B cell (primary cell): ENCODE measurements around the gene FAM184A. TPM values are rescaled to one million over a fixed set of nuclear protein-coding genes. Genes with fewer than 3 reads are reported as not detected.
A peak's percentile ranks its signal among the peaks of the same experiment; 100 is the strongest.

ENCODE experiments used
- ATAC-seq: fragments of 200-7000 bp; cut with Tn5 transposase; one replicate; pipeline ENCODE4 v1.10.0; 2021; ENCODE audit warnings: low read depth, mild to moderate bottlenecking, moderate number of reproducible peaks, moderate library complexity
- CTCF ChIA-PET: fragments of 350-600 bp; sonication (Branson Sonifier 250); formaldehyde crosslinking; loops from one replicate; lab custom pipeline; 2021; ENCODE audit warnings: antibody characterized with exemption, inconsistent platforms; lab: Charles Lee
- POLR2A ChIA-PET: fragments of 350-600 bp; sonication (Branson Sonifier 250); formaldehyde crosslinking; loops from one replicate; lab custom pipeline; 2021; ENCODE audit warnings: antibody characterized with exemption; lab: Charles Lee
- DNase-seq: peaks from one replicate; pipeline ENCODE4 v3.0.0; 2013
- H2AFZ ChIP-seq: 2 replicates; pipeline ENCODE4 v1.6.1; 2012; ENCODE audit warnings: mild to moderate bottlenecking, low read depth, low read length; ENCODE audit not compliant: insufficient read depth, poor library complexity, severe bottlenecking
- H3K27ac ChIP-seq, 2 donors: 1 replicate in 1 of 2; 2 replicates in 1 of 2; pipeline ENCODE4 v1.5.1; 2012 to 2013; ENCODE audit warnings: low read length in 2 of 2, mild to moderate bottlenecking in 2 of 2, moderate library complexity in 1 of 2
- H3K27me3 ChIP-seq, 4 experiments: fragments of 200-600 bp in 1 of 4; sonication (generic) in 1 of 4; replicated peaks in 1 of 4; 1 replicate in 2 of 4; 2 replicates in 2 of 4; pipeline versions ENCODE4 v1.6.1 to v1.7.0; 2013 to 2016; ENCODE audit warnings: low read length in 3 of 4, mild to moderate bottlenecking in 2 of 4, mixed read lengths in 1 of 4, moderate library complexity in 1 of 4; ENCODE audit not compliant: insufficient read depth in 4 of 4, control insufficient read depth in 3 of 4; ENCODE audit errors: control extremely low read depth in 1 of 4
- H3K36me3 ChIP-seq, 2 experiments: replicated peaks in 1 of 2; 1 replicate in 1 of 2; 2 replicates in 1 of 2; pipeline versions ENCODE4 v1.6.1 to v1.7.1; 2013; ENCODE audit warnings: low read length in 1 of 2; ENCODE audit not compliant: insufficient read depth in 2 of 2, control insufficient read depth in 1 of 2; ENCODE audit errors: control extremely low read depth in 1 of 2, extremely low read depth in 1 of 2
- H3K4me1 ChIP-seq, 2 donors: fragments of 200-600 bp in 1 of 2; sonication (generic) in 1 of 2; 1 replicate in 1 of 2; 2 replicates in 1 of 2; pipeline versions ENCODE4 v1.5.1 to v1.6.1; 2013 to 2017; ENCODE audit warnings: low read length in 2 of 2; ENCODE audit not compliant: control insufficient read depth in 2 of 2, insufficient read depth in 2 of 2
- H3K4me2 ChIP-seq: replicated peaks from 2 replicates; pipeline ENCODE3; 2012; ENCODE audit warnings: mild to moderate bottlenecking, low read depth, low read length; ENCODE audit not compliant: poor library complexity, severe bottlenecking
- H3K4me3 ChIP-seq, 5 experiments: fragments of 200-600 bp in 1 of 5; sonication (generic) in 1 of 5; 1 replicate in 3 of 5; 2 replicates in 2 of 5; pipeline versions ENCODE4 v1.5.1 to v1.7.0; 2011 to 2016; ENCODE audit warnings: low read length in 4 of 5, mild to moderate bottlenecking in 4 of 5, low read depth in 2 of 5, control low read depth in 1 of 5, moderate library complexity in 1 of 5; ENCODE audit not compliant: insufficient read depth in 1 of 5; ENCODE audit errors: control extremely low read depth in 1 of 5, extremely low read depth in 1 of 5
- H3K79me2 ChIP-seq: fragments of 200-600 bp; sonication (generic); one replicate; pipeline ENCODE4 v1.6.0; 2016; ENCODE audit warnings: low read length; ENCODE audit not compliant: control insufficient read depth, insufficient read depth
- H3K9ac ChIP-seq: fragments of 200-600 bp; sonication (generic); 2 replicates; pipeline ENCODE4 v1.6.1; 2017; ENCODE audit warnings: mild to moderate bottlenecking, low read length, moderate library complexity
- H3K9me3 ChIP-seq, 3 donors: one replicate each; pipeline versions ENCODE4 v1.6.1 to v1.7.1; 2013; ENCODE audit warnings: low read length in 2 of 3; ENCODE audit not compliant: control insufficient read depth in 2 of 3, insufficient read depth in 1 of 3; ENCODE audit errors: control extremely low read depth in 1 of 3
- H4K20me1 ChIP-seq: 2 replicates; pipeline ENCODE4 v1.6.0; 2012; ENCODE audit warnings: mild to moderate bottlenecking, low read length; ENCODE audit not compliant: insufficient read depth, control insufficient read depth, poor library complexity, severe bottlenecking
- H3K27ac Mint-ChIP-seq: one replicate; pipeline ENCODE4 v1.8.0; 2021; ENCODE audit warnings: mixed read lengths
- H3K27me3 Mint-ChIP-seq: one replicate; pipeline ENCODE4 v1.8.0; 2021; ENCODE audit warnings: mixed read lengths
- H3K4me1 Mint-ChIP-seq: one replicate; pipeline ENCODE4 v1.8.0; 2021; ENCODE audit warnings: mixed read lengths
- H3K4me3 Mint-ChIP-seq: one replicate; pipeline ENCODE4 v1.8.0; 2021; ENCODE audit warnings: mixed read lengths
- H3K9me3 Mint-ChIP-seq: one replicate; pipeline ENCODE4 v1.8.0; 2022; ENCODE audit warnings: mixed read lengths; ENCODE audit not compliant: insufficient read depth
- EZH2 ChIP-seq: IDR thresholded peaks from 2 replicates; pipeline ENCODE4 v1.6.1; 2012; ENCODE audit warnings: borderline replicate concordance, low read depth, mild to moderate bottlenecking, moderate library complexity, low read length; ENCODE audit not compliant: insufficient read depth, poor library complexity, severe bottlenecking
- WGBS: methylation state at CpG from one replicate; pipeline ENCODE4 v1.1.5; 2013; ENCODE audit warnings: missing lambda C conversion rate; ENCODE audit not compliant: insufficient coverage; 5-methylcytosine and 5-hydroxymethylcytosine counted together
- intact Hi-C: fragments of 100-400 bp; cut with micrococcal nuclease; formaldehyde crosslinking; loops from one replicate; pipeline ENCODE4 v1.10.0; 2022
- polyA plus RNA-seq: library from polyadenylated mRNA; depleted of rRNA; stranded (reverse); fragments of >200 nt; gene quantifications from 2 replicates; pipeline ENCODE4 v1.2.3, GENCODE V29; 2012
- total RNA-seq, 2 donors: library from RNA; stranded (reverse); fragments of 120-200 nt in 1 of 2; gene quantifications; 1 replicate in 1 of 2; 2 replicates in 1 of 2; pipeline versions ENCODE4 v1.2.3 to v1.2.4, GENCODE V29; 2013 to 2022
- TF ChIP-seq, protein P1 (sequence below): fragments of 200-600 bp; IDR thresholded peaks from one replicate; pipeline ENCODE4 v1.8.0; 2022; ENCODE audit warnings: antibody characterized with exemption, mild to moderate bottlenecking

The FAM184A gene
- total and polyA plus RNA-seq, 2 donors (not counting 1 experiment from before 2014, with no cell fraction given): 0.07 to 0.54 TPM

DNA sequence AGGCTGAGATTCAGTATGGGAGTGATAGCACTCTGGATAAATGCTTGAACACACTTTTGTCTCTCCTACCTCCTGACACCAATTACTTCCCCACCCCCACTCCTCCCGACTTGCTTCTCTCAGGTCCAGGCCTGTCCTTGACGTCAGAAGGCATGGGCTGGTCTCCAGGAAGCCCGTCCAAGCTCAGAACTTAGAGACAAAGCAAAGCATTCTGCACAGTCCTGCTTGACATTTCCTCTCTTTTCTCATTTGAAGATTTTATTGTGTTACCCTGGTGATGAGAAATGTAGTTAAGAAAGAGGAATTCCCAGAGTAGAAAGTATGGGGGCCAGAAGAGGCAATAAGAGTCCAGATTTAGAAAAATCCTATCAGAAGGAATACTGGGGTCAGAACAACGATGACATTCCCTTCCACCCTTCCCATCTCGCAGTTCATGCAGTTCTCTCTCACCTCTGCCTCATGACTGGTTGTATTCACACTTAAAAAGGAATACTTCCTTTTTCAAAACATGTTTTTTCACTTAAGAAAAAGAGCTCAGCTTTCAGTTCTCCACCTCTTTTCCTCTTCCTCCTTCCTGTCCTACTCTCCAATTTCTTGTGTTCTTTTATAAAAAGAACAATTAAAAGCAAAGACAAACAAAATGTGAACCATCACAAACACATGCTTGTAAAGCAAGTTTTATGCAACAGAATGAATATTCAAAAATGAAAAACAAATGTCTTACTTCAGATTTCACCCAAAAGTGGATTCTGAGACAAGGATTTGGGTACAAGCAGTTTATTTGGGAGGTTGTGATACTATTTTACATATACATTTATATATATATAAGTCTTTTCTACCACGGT lies 18.5 kb upstream of the FAM184A start:
- POLR2A ChIA-PET: no interaction called here
- H3K4me3 ChIP-seq: no peak overlapping the region

DNA sequence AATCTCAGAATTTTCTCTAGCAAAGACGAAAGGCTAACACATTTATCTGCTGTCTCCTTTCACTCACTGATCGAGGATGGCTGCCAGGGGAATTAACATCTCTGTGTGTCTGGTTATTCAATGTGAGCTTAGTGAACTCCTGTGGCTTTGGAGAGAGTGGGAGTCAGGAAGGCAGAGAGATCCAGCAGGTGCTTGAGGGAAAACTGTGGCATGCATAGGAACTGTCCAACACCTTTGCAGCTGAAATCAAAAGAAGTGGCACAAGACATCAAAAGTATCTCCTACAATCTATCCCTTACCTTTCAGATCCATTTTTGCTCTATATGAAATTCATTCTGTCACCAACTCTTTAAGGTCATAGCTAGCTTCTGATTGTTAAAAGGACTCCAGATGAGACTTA lies 11.8 kb upstream of the FAM184A start:
- Mint-ChIP-seq H3K4me3 (no peak overlapping the region), H3K9me3 (no peaks in the 10 kb centered on the region), H3K27me3 (peaks cover 40% of the 10 kb centered on the region), H3K4me1 (no peaks in the 10 kb centered on the region), H3K27ac (no peak overlapping the region)
- Histone ChIP-seq H2AFZ (no peak overlapping the region), H3K4me1 (no peaks in the 10 kb centered on the region), H3K27me3 (no peaks in the 10 kb centered on the region), H3K9ac (no peak overlapping the region), H3K4me3 (no peak overlapping the region), H3K79me2 (no peaks in the 10 kb centered on the region), H3K9me3 (no peaks in the 10 kb centered on the region), H3K27ac (no peak overlapping the region), H3K36me3 (no peaks in the 10 kb centered on the region), H4K20me1 (no peaks in the 10 kb centered on the region), H3K4me2 (no peak overlapping the region)
- ChIA-PET CTCF (no interaction called here), POLR2A (no interaction called here)
- TF ChIP-seq, protein P1, sequence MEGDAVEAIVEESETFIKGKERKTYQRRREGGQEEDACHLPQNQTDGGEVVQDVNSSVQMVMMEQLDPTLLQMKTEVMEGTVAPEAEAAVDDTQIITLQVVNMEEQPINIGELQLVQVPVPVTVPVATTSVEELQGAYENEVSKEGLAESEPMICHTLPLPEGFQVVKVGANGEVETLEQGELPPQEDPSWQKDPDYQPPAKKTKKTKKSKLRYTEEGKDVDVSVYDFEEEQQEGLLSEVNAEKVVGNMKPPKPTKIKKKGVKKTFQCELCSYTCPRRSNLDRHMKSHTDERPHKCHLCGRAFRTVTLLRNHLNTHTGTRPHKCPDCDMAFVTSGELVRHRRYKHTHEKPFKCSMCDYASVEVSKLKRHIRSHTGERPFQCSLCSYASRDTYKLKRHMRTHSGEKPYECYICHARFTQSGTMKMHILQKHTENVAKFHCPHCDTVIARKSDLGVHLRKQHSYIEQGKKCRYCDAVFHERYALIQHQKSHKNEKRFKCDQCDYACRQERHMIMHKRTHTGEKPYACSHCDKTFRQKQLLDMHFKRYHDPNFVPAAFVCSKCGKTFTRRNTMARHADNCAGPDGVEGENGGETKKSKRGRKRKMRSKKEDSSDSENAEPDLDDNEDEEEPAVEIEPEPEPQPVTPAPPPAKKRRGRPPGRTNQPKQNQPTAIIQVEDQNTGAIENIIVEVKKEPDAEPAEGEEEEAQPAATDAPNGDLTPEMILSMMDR: no peak
- no peak for TF ChIP-seq EZH2
- ATAC-seq (no peak), DNase-seq (no peak)
- intact Hi-C loops: no loop called here
- WGBS: no CpG with 5 or more reads among the region's 2 CpGs

More for the DNA sequence above, 18.5 kb upstream of the FAM184A start:
- H3K9ac ChIP-seq: no peak overlapping the region
- H2AFZ ChIP-seq: peak overlapping the region; percentile 50
- ATAC-seq (no peak), DNase-seq (no peak)
- WGBS: 29% methylated on average over 5 of the region's 6 CpGs
- no peaks in the 10 kb centered on the region for H3K36me3 ChIP-seq
- H4K20me1 ChIP-seq: no peaks in the 10 kb centered on the region
- H3K9me3 ChIP-seq: no peaks in the 10 kb centered on the region
- no peak overlapping the region for H3K27ac ChIP-seq
- H3K4me3 Mint-ChIP-seq: no peak overlapping the region
- H3K27ac Mint-ChIP-seq: no peak overlapping the region
- CTCF ChIA-PET: no interaction called here
- peak overlapping the region; percentile 32 for H3K4me2 ChIP-seq
- H3K9me3 Mint-ChIP-seq: no peaks in the 10 kb centered on the region
- peaks cover 15% of the 10 kb centered on the region for H3K27me3 Mint-ChIP-seq
- H3K79me2 ChIP-seq: no peaks in the 10 kb centered on the region
- peaks cover 6% of the 10 kb centered on the region in 2 donors for H3K4me1 ChIP-seq
- TF ChIP-seq EZH2: no peak
- TF ChIP-seq, protein P1: no peak
- H3K27me3 ChIP-seq: no peaks in the 10 kb centered on the region
- peaks cover 11% of the 10 kb centered on the region for H3K4me1 Mint-ChIP-seq
- intact Hi-C loops: no loop called here
